ENCODE data around the gene PTPRA. TPM values are rescaled to one million over a fixed set of nuclear protein-coding genes. Genes with fewer than 3 reads are reported as not detected.
A peak's percentile ranks its signal among the peaks of the same experiment; 100 is the strongest.
"Not testable (repeated sequence)": the region's sequence is repeated elsewhere in the genome, so short reads cannot be mapped to it uniquely, and the experiment has no call there.

Gene PTPRA
- polyA plus RNA-seq, 3 donors: 89.1 to 108 (median 97.5) TPM

GRCh38 chr20:3045816-3046676 lies 172.8 kb downstream of the PTPRA start, which contains the start of gene MRPS26:
Gene MRPS26, plus strand, starts transcription at chr20:3046052. Its CDS starts 17 bp downstream, at chr20:3046069.
- peak in 10 of 11 donors; percentile 69 to 90 (median 88) for DNase-seq (ENCODE audit: extremely low read depth in 1 of 11, low read depth in 9 of 11, low spot score in 4 of 11)

- DNase-seq (ENCODE audit: extremely low read depth in 1 of 11, low read depth in 9 of 11, low spot score in 4 of 11): peak in 2 of 11 donors; percentile 16 to 40
These were observed 173.6 kb downstream of the PTPRA start for GRCh38 chr20:3046677-3047462.

GRCh38 chr20:3047486-3048419 lies 174.5 kb downstream of the PTPRA start:
- DNase-seq (ENCODE audit: extremely low read depth in 1 of 11, low read depth in 9 of 11, low spot score in 4 of 11): no peak

GRCh38 chr20:3051385-3052019 lies 178.2 kb downstream of the PTPRA start:
- DNase-seq (ENCODE audit: extremely low read depth in 1 of 11, low read depth in 9 of 11, low spot score in 4 of 11): no peak

- no peak for DNase-seq (ENCODE audit: extremely low read depth in 1 of 11, low read depth in 9 of 11, low spot score in 4 of 11)
These were observed 186.2 kb downstream of the PTPRA start for GRCh38 chr20:3059489-3059888.

GRCh38 chr20:3064119-3064518 lies 190.8 kb downstream of the PTPRA start:
- DNase-seq (ENCODE audit: extremely low read depth in 1 of 11, low read depth in 9 of 11, low spot score in 4 of 11): not testable (repeated sequence)

GRCh38 chr20:3067139-3068014 lies 194.1 kb downstream of the PTPRA start:
- no peak for DNase-seq (ENCODE audit: extremely low read depth in 1 of 11, low read depth in 9 of 11, low spot score in 4 of 11)

GRCh38 chr20:3068075-3068474 lies 194.8 kb downstream of the PTPRA start:
- no peak for DNase-seq (ENCODE audit: extremely low read depth in 1 of 11, low read depth in 9 of 11, low spot score in 4 of 11)

- DNase-seq (ENCODE audit: extremely low read depth in 1 of 11, low read depth in 9 of 11, low spot score in 4 of 11): no peak
These were observed 196.0 kb downstream of the PTPRA start for GRCh38 chr20:3068986-3069900.

GRCh38 chr20:3070725-3071124 lies 197.4 kb downstream of the PTPRA start:
- no peak for DNase-seq (ENCODE audit: extremely low read depth in 1 of 11, low read depth in 9 of 11, low spot score in 4 of 11)

GRCh38 chr20:3071266-3071609 lies 198.0 kb downstream of the PTPRA start:
- DNase-seq (ENCODE audit: extremely low read depth in 1 of 11, low read depth in 9 of 11, low spot score in 4 of 11): no peak

GRCh38 chr20:3071610-3072529 lies 198.6 kb downstream of the PTPRA start, which contains the start of gene OXT:
Gene OXT, plus strand, starts transcription at chr20:3071620. Its CDS starts 36 bp downstream, at chr20:3071656.
- no peak for DNase-seq (ENCODE audit: extremely low read depth in 1 of 11, low read depth in 9 of 11, low spot score in 4 of 11)

GRCh38 chr20:3072530-3073250 lies 199.4 kb downstream of the PTPRA start:
- no peak for DNase-seq (ENCODE audit: extremely low read depth in 1 of 11, low read depth in 9 of 11, low spot score in 4 of 11)

GRCh38 chr20:3073251-3073643 lies 200.0 kb downstream of the PTPRA start:
- DNase-seq (ENCODE audit: extremely low read depth in 1 of 11, low read depth in 9 of 11, low spot score in 4 of 11): not testable (repeated sequence)

- no peak for DNase-seq (ENCODE audit: extremely low read depth in 1 of 11, low read depth in 9 of 11, low spot score in 4 of 11)
These were observed 201.5 kb downstream of the PTPRA start for GRCh38 chr20:3074812-3075211.

All from renal cortex interstitium (tissue), 11 donors.